CD8-positive, alpha-beta memory T cell (primary cell): ENCODE measurements around the gene SOX11. TPM values are rescaled to one million over a fixed set of nuclear protein-coding genes. Genes with fewer than 3 reads are reported as not detected.
A peak's percentile ranks its signal among the peaks of the same experiment; 100 is the strongest.

Experiments
- CTCF ChIA-PET: fragments of 350-600 bp; sonication (Branson Sonifier 250); formaldehyde crosslinking; loops from one replicate; lab custom pipeline; 2021; ENCODE audit warnings: antibody characterized with exemption; lab: Charles Lee
- POLR2A ChIA-PET: fragments of 350-600 bp; sonication (Branson Sonifier 250); formaldehyde crosslinking; loops from one replicate; lab custom pipeline; 2021; ENCODE audit warnings: antibody characterized with exemption; lab: Charles Lee
- DNase-seq, 5 donors: peaks; one replicate each; pipeline versions ENCODE4 v3.0.0 to v3.0.0-alpha.2; 2020 to 2022; ENCODE audit warnings: mixed read lengths in 1 of 5
- H3K27ac ChIP-seq: one replicate; pipeline ENCODE4 v1.7.0; 2013; ENCODE audit warnings: low read depth, mild to moderate bottlenecking, low read length, moderate library complexity
- H3K27me3 ChIP-seq: 2 replicates; pipeline ENCODE4 v1.7.0; 2013; ENCODE audit warnings: low read length, mild to moderate bottlenecking; ENCODE audit not compliant: insufficient read depth, poor library complexity, severe bottlenecking
- H3K36me3 ChIP-seq: 2 replicates; pipeline ENCODE4 v1.7.0; 2013; ENCODE audit warnings: mild to moderate bottlenecking, low read length, moderate library complexity; ENCODE audit not compliant: insufficient read depth
- H3K4me1 ChIP-seq: 2 replicates; pipeline ENCODE4 v1.7.0; 2013; ENCODE audit warnings: mild to moderate bottlenecking, low read length, moderate library complexity; ENCODE audit not compliant: insufficient read depth
- H3K4me3 ChIP-seq: 2 replicates; pipeline ENCODE4 v1.7.0; 2013; ENCODE audit warnings: mild to moderate bottlenecking, low read length
- H3K9me3 ChIP-seq: 2 replicates; pipeline ENCODE4 v1.7.0; 2013; ENCODE audit warnings: mild to moderate bottlenecking, low read length
- H3K27ac Mint-ChIP-seq, 8 donors: one replicate each; pipeline ENCODE4 v1.8.0; 2020 to 2021; ENCODE audit warnings: mixed read lengths in 8 of 8, mild to moderate bottlenecking in 6 of 8, inconsistent platforms in 3 of 8, moderate library complexity in 3 of 8
- H3K27me3 Mint-ChIP-seq, 2 donors: one replicate each; pipeline ENCODE4 v1.8.0; 2020 to 2021; ENCODE audit warnings: mixed read lengths in 2 of 2, mild to moderate bottlenecking in 1 of 2, moderate library complexity in 1 of 2
- H3K36me3 Mint-ChIP-seq, 3 donors: one replicate each; pipeline ENCODE4 v1.8.0; 2020 to 2021; ENCODE audit warnings: mixed read lengths in 3 of 3, inconsistent platforms in 1 of 3, mild to moderate bottlenecking in 1 of 3
- H3K4me1 Mint-ChIP-seq, 3 donors: one replicate each; pipeline ENCODE4 v1.8.0; 2020 to 2021; ENCODE audit warnings: mixed read lengths in 3 of 3, inconsistent platforms in 1 of 3, mild to moderate bottlenecking in 1 of 3
- H3K4me3 Mint-ChIP-seq, 7 donors: one replicate each; pipeline ENCODE4 v1.8.0; 2020 to 2021; ENCODE audit warnings: mixed read lengths in 7 of 7, mild to moderate bottlenecking in 6 of 7, moderate library complexity in 4 of 7, inconsistent platforms in 2 of 7
- H3K9me3 Mint-ChIP-seq, 5 donors: one replicate each; pipeline ENCODE4 v1.8.0; 2020 to 2022; ENCODE audit warnings: mixed read lengths in 5 of 5, mild to moderate bottlenecking in 3 of 5, moderate library complexity in 2 of 5, inconsistent platforms in 1 of 5
- polyA plus RNA-seq: library from polyadenylated mRNA; unstranded; fragments of 300-500 nt; fragmentation: Illumina TruSeq; gene quantifications from one replicate; pipeline ENCODE4 v1.2.3, GENCODE V29; 2021
- total RNA-seq, 2 experiments: library from RNA; stranded (reverse); gene quantifications; one replicate each; pipeline ENCODE4 v1.2.3, GENCODE V29; 2021

SOX11 gene
- total and polyA plus RNA-seq, 3 experiments from 2014 or later: not detected

DNA sequence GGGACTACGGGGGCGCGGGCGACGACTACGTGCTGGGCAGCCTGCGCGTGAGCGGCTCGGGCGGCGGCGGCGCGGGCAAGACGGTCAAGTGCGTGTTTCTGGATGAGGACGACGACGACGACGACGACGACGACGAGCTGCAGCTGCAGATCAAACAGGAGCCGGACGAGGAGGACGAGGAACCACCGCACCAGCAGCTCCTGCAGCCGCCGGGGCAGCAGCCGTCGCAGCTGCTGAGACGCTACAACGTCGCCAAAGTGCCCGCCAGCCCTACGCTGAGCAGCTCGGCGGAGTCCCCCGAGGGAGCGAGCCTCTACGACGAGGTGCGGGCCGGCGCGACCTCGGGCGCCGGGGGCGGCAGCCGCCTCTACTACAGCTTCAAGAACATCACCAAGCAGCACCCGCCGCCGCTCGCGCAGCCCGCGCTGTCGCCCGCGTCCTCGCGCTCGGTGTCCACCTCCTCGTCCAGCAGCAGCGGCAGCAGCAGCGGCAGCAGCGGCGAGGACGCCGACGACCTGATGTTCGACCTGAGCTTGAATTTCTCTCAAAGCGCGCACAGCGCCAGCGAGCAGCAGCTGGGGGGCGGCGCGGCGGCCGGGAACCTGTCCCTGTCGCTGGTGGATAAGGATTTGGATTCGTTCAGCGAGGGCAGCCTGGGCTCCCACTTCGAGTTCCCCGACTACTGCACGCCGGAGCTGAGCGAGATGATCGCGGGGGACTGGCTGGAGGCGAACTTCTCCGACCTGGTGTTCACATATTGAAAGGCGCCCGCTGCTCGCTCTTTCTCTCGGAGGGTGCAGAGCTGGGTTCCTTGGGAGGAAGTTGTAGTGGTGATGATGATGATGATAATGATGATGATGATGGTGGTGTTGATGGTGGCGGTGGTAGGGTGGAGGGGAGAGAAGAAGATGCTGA, 1.4 kb downstream of the SOX11 start:
- Histone ChIP-seq H3K4me3 (no peak overlapping the region), H3K27ac (no peak overlapping the region), H3K4me1 (no peaks in the 10 kb centered on the region), H3K36me3 (no peaks in the 10 kb centered on the region), H3K9me3 (no peaks in the 10 kb centered on the region), H3K27me3 (peaks cover 4% of the 10 kb centered on the region)
- H3K36me3 Mint-ChIP-seq: peaks cover 0 to 2% (median 0%) of the 10 kb centered on the region in 3 donors
- H3K4me3 Mint-ChIP-seq: peak overlapping the region in 1 of 7 donors; percentile 37
- H3K27me3 Mint-ChIP-seq: peaks cover 40 to 55% of the 10 kb centered on the region in 2 donors
- ChIA-PET CTCF (no interaction called here), POLR2A (no interaction called here)
- H3K9me3 Mint-ChIP-seq: peaks cover 0 to 27% (median 14%) of the 10 kb centered on the region in 5 donors
- H3K4me1 Mint-ChIP-seq: peaks cover 0 to 5% (median 5%) of the 10 kb centered on the region in 3 donors
- no peak overlapping the region for H3K27ac Mint-ChIP-seq
- DNase-seq: no peak

DNA sequence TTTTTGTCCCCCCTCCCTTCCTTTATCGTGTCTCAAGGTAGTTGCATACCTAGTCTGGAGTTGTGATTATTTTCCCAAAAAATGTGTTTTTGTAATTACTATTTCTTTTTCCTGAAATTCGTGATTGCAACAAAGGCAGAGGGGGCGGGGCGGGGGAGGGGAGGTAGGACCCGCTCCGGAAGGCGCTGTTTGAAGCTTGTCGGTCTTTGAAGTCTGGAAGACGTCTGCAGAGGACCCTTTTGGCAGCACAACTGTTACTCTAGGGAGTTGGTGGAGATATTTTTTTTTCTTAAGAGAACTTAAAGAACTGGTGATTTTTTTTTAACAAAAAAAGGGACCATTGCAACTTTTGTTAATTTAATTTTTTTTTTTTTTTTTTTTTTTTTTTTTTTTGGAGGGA, 2.1 kb downstream of the SOX11 start:
- peaks cover 4% of the 10 kb centered on the region for H3K27me3 ChIP-seq
- CTCF ChIA-PET: no interaction called here
- no peaks in the 10 kb centered on the region for H3K4me1 ChIP-seq
- Mint-ChIP-seq H3K36me3 (peaks cover 0 to 2% (median 0%) of the 10 kb centered on the region in 3 donors), H3K9me3 (peaks cover 0 to 23% (median 15%) of the 10 kb centered on the region in 5 donors), H3K4me1 (peaks cover 0 to 5% (median 5%) of the 10 kb centered on the region in 3 donors), H3K27ac (no peak overlapping the region), H3K27me3 (peaks cover 38 to 54% of the 10 kb centered on the region in 2 donors), H3K4me3 (peak overlapping the region in 2 of 7 donors; percentile 6 to 37)
- POLR2A ChIA-PET: no interaction called here
- no peak overlapping the region for H3K27ac ChIP-seq
- no peaks in the 10 kb centered on the region for H3K36me3 ChIP-seq
- DNase-seq: no peak
- no peaks in the 10 kb centered on the region for H3K9me3 ChIP-seq
- no peak overlapping the region for H3K4me3 ChIP-seq

DNA sequence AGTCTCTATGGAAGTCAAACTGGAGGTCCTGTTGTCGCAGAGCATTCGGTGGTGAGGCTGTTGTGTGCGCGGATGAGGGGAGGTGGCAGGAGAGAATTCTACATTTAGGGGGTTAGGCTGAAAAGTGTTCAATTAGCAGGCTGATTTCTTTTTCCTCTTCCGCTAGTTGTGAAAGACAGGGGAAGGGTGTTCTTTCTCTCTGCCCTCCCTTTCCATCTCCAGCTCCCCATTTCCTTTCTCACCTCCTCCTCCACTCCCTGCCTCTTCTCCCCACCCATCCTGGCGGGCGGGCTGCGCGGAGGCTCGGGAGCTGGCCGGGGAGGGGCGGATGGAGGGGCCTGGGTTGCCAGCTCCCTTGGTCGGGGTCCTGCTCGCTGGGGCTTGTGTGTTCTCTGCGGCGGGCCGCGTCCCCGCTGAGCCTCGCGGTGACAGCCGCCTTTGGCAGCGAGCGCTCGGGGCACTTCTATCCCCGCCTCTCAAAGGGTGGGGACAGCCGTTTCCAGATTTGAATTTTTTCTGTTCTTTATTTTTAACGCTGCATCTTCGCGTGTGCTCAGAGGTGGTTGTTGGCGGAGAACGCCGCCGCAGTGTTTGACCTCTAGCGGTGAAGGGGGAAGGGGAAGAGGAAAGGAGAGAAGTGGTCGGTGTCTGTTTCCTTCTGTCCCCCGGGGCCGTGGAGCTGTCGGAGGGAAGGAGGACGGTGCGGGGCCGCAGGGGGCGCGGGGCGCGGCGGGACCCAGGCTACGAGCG, 3.6 kb downstream of the SOX11 start:
- Mint-ChIP-seq H3K36me3 (peaks cover 0 to 2% (median 0%) of the 10 kb centered on the region in 3 donors), H3K9me3 (peaks cover 0 to 12% (median 10%) of the 10 kb centered on the region in 5 donors), H3K4me3 (peak overlapping the region in 1 of 7 donors; percentile 41), H3K27ac (no peak overlapping the region), H3K4me1 (peaks cover 0 to 5% (median 3%) of the 10 kb centered on the region in 3 donors), H3K27me3 (peaks cover 38 to 55% of the 10 kb centered on the region in 2 donors)
- H3K4me1 ChIP-seq: no peaks in the 10 kb centered on the region
- H3K9me3 ChIP-seq: no peaks in the 10 kb centered on the region
- H3K4me3 ChIP-seq: no peak overlapping the region
- DNase-seq: no peak
- H3K27ac ChIP-seq: no peak overlapping the region
- ChIA-PET CTCF (no interaction called here), POLR2A (no interaction called here)
- H3K27me3 ChIP-seq: peaks cover 4% of the 10 kb centered on the region
- no peaks in the 10 kb centered on the region for H3K36me3 ChIP-seq

DNA sequence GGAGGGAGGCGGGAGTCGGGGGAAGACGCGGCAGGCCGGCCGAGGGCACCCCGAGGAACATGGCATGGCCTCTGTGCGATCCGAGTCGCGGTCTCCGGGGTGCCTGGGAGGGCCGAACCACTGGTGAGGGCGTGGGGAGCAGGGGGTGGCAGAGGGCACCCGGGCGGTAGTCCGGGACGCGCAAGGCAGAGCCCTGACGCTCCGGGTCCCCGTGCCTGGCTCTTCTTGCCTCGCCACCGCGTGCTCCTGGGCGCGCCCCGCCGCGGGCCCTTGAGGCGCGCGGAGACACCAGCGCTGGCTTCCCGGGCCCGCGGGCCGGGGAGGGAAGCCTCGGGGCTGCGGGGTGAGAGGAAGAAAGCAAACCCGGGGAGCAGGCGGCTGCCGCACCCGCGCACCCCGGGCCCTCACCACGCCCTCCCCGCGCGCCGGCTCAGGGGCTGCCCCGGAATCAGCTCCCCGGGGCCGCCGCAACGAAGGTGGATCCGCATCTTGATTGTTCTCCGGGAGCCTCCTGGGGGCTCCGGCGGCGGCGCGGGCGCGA, 4.3 kb downstream of the SOX11 start:
- no peak overlapping the region for H3K27ac ChIP-seq
- H3K36me3 ChIP-seq: no peaks in the 10 kb centered on the region
- Mint-ChIP-seq H3K36me3 (peaks cover 0 to 2% (median 0%) of the 10 kb centered on the region in 3 donors), H3K4me1 (peaks cover 0 to 5% (median 3%) of the 10 kb centered on the region in 3 donors), H3K27me3 (peaks cover 38 to 56% of the 10 kb centered on the region in 2 donors), H3K27ac (no peak overlapping the region), H3K4me3 (no peak overlapping the region), H3K9me3 (peaks cover 0 to 12% (median 10%) of the 10 kb centered on the region in 5 donors)
- CTCF ChIA-PET: no interaction called here
- DNase-seq: no peak
- POLR2A ChIA-PET: no interaction called here
- H3K4me3 ChIP-seq: no peak overlapping the region
- no peaks in the 10 kb centered on the region for H3K4me1 ChIP-seq
- no peaks in the 10 kb centered on the region for H3K9me3 ChIP-seq
- peaks cover 4% of the 10 kb centered on the region for H3K27me3 ChIP-seq

DNA sequence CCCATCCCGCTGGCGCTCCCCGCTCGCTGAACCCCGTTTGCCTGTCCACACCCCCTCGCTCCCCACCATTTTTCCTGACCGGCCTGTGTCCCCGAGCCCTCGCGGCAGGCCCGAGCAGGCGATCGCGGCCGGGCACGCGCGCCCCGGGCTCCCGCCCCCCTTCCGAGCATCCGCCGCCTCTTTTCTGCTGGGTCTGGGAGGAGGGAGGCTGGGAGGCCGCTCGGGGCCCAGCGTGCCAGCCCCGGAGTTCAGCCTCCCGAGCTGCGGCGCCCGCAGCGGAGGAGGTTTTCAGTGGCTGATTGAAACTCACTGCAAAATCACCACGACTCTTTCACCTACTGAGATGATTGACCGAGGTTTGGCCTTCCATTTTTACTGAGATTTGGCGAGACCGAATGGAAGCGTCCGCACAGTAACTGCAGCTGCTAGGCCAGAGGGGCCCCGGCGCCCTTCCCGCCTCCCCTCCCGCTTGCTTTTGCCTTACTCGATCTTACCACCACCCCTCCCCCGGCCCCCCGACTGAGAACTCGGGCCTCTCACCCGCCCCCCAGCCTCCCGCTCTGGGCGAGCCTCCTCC, 4.8 kb downstream of the SOX11 start:
- peaks cover 0 to 5% (median 3%) of the 10 kb centered on the region in 3 donors for H3K4me1 Mint-ChIP-seq
- Histone ChIP-seq H3K4me1 (no peaks in the 10 kb centered on the region), H3K4me3 (no peak overlapping the region), H3K36me3 (no peaks in the 10 kb centered on the region), H3K9me3 (no peaks in the 10 kb centered on the region), H3K27me3 (peaks cover 4% of the 10 kb centered on the region), H3K27ac (no peak overlapping the region)
- H3K9me3 Mint-ChIP-seq: peaks cover 0 to 12% (median 10%) of the 10 kb centered on the region in 5 donors
- no peak overlapping the region for H3K27ac Mint-ChIP-seq
- no peak for DNase-seq
- H3K36me3 Mint-ChIP-seq: peaks cover 0 to 2% (median 0%) of the 10 kb centered on the region in 3 donors
- no peak overlapping the region for H3K4me3 Mint-ChIP-seq
- H3K27me3 Mint-ChIP-seq: peaks cover 38 to 61% of the 10 kb centered on the region in 2 donors
- POLR2A ChIA-PET: no interaction called here
- CTCF ChIA-PET: no interaction called here

DNA sequence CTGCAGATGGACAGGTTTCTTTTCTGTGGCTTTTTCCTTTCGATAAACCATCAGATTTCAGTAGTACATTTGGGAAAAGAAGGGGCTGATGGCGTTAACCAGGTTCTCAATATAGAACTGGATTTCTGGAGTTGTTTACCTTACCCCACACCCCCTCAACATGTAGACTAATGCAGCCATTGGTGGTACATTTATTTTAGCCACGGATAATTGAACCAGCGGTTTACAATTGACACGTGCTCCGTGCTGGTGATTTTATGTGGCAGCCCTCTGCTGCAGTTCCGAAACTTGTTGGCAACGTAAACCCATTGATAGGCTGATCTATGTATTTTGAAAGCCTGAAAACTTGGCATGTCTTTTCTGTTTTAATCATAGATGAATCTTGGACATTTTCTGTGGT, 5.4 kb downstream of the SOX11 start:
- Mint-ChIP-seq H3K9me3 (peaks cover 0 to 12% (median 10%) of the 10 kb centered on the region in 5 donors), H3K36me3 (peaks cover 0 to 2% (median 0%) of the 10 kb centered on the region in 3 donors), H3K4me1 (peaks cover 0 to 5% (median 3%) of the 10 kb centered on the region in 3 donors), H3K4me3 (no peak overlapping the region), H3K27me3 (peaks cover 36 to 64% of the 10 kb centered on the region in 2 donors), H3K27ac (no peak overlapping the region)
- ChIA-PET CTCF (no interaction called here), POLR2A (no interaction called here)
- no peaks in the 10 kb centered on the region for H3K4me1 ChIP-seq
- no peak overlapping the region for H3K27ac ChIP-seq
- no peak for DNase-seq
- no peaks in the 10 kb centered on the region for H3K36me3 ChIP-seq
- no peak overlapping the region for H3K4me3 ChIP-seq
- no peaks in the 10 kb centered on the region for H3K9me3 ChIP-seq
- H3K27me3 ChIP-seq: peaks cover 4% of the 10 kb centered on the region

DNA sequence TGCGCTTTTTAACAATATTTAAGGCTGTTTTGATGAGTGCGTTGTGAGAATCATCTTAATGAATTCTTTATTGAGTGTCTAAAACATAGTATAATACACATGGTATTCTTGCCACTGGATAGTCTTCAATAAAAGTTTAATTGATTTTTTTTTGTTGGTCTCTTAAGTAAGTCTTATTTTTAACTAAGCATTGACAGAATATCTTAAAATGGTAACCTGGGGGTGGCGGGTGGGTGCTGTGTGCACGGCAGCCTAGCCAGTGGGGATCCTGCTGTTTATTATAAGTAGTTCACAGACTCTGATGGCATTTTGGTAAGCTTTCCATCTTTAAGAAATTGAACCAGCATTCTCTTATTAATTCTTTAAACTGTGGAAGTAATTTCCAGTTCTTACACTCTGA, 6.0 kb downstream of the SOX11 start:
- Histone ChIP-seq H3K9me3 (no peaks in the 10 kb centered on the region), H3K36me3 (no peaks in the 10 kb centered on the region), H3K4me1 (no peaks in the 10 kb centered on the region), H3K27me3 (peaks cover 4% of the 10 kb centered on the region), H3K4me3 (no peak overlapping the region), H3K27ac (no peak overlapping the region)
- DNase-seq: no peak
- peaks cover 0 to 2% (median 0%) of the 10 kb centered on the region in 3 donors for H3K36me3 Mint-ChIP-seq
- peaks cover 0 to 5% (median 3%) of the 10 kb centered on the region in 3 donors for H3K4me1 Mint-ChIP-seq
- POLR2A ChIA-PET: no interaction called here
- peaks cover 36 to 66% of the 10 kb centered on the region in 2 donors for H3K27me3 Mint-ChIP-seq
- no peak overlapping the region for H3K4me3 Mint-ChIP-seq
- CTCF ChIA-PET: no interaction called here
- H3K9me3 Mint-ChIP-seq: peaks cover 0 to 15% (median 10%) of the 10 kb centered on the region in 5 donors
- H3K27ac Mint-ChIP-seq: no peak overlapping the region
